NT2/D1 (cell line): ENCODE data around the gene MRPL36.

Experiments
- DNase-seq: peaks from one replicate; pipeline ENCODE4 v3.0.0-alpha.2; 2011; ENCODE audit warnings: low read depth, low spot score
- H3K27me3 ChIP-seq: 2 replicates; pipeline ENCODE4 v1.6.0; 2011; ENCODE audit warnings: mild to moderate bottlenecking; ENCODE audit not compliant: insufficient read length, insufficient read depth
- H3K36me3 ChIP-seq: 2 replicates; pipeline ENCODE4 v1.6.1; 2011; ENCODE audit warnings: mild to moderate bottlenecking, low read length, mixed read lengths; ENCODE audit not compliant: insufficient read depth, insufficient read length
- H3K4me1 ChIP-seq: 2 replicates; pipeline ENCODE4 v1.5.1; 2011; ENCODE audit not compliant: insufficient read depth, insufficient read length
- H3K4me3 ChIP-seq: 2 replicates; pipeline ENCODE4 v1.5.1; 2011; ENCODE audit warnings: low read depth; ENCODE audit not compliant: insufficient read length
- H3K9ac ChIP-seq: 2 replicates; pipeline ENCODE4 v1.6.0; 2011; ENCODE audit warnings: low read depth; ENCODE audit not compliant: insufficient read length
- H3K9me3 ChIP-seq: 2 replicates; pipeline ENCODE4 v1.5.1; 2011; ENCODE audit warnings: mild to moderate bottlenecking, low read length; ENCODE audit not compliant: insufficient read depth
- SUZ12 ChIP-seq: IDR thresholded peaks from 2 replicates; pipeline ENCODE4 v1.6.1; 2011; ENCODE audit not compliant: insufficient read length, insufficient read depth; ENCODE audit errors: extremely low read depth
- YY1 ChIP-seq: IDR thresholded peaks from 2 replicates; pipeline ENCODE4 v1.6.1; 2011; ENCODE audit not compliant: insufficient read length, insufficient read depth
- ZNF274 ChIP-seq: IDR thresholded peaks from 2 replicates; pipeline ENCODE4 v1.6.1; 2011; ENCODE audit warnings: mild to moderate bottlenecking, low read depth, low read length

MRPL36 gene

GRCh38 chr5:1765880-1766235 lies 33.8 kb downstream of the MRPL36 start:
- Histone ChIP-seq H3K9ac (no peak overlapping the region), H3K27me3 (no peaks in the 10 kb centered on the region), H3K4me3 (no peak overlapping the region), H3K36me3 (no peaks in the 10 kb centered on the region), H3K9me3 (no peaks in the 10 kb centered on the region), H3K4me1 (no peaks in the 10 kb centered on the region)
- DNase-seq, result no peak
- TF ChIP-seq YY1 (no peak), ZNF274 (no peak), SUZ12 (no peak)

GRCh38 chr5:1765141-1765879 lies 34.3 kb downstream of the MRPL36 start:
- no peak for TF ChIP-seq ZNF274
- TF ChIP-seq SUZ12, result no peak
- no peak for TF ChIP-seq YY1
- DNase-seq, result no peak
- Histone ChIP-seq H3K9me3 (no peaks in the 10 kb centered on the region), H3K36me3 (no peaks in the 10 kb centered on the region), H3K4me3 (no peak overlapping the region), H3K9ac (no peak overlapping the region), H3K4me1 (no peaks in the 10 kb centered on the region), H3K27me3 (no peaks in the 10 kb centered on the region)

GRCh38 chr5:1764606-1764960 lies 35.1 kb downstream of the MRPL36 start:
- Histone ChIP-seq H3K36me3 (no peaks in the 10 kb centered on the region), H3K27me3 (no peaks in the 10 kb centered on the region), H3K9me3 (no peaks in the 10 kb centered on the region), H3K4me3 (no peak overlapping the region), H3K9ac (no peak overlapping the region), H3K4me1 (no peaks in the 10 kb centered on the region)
- no peak for TF ChIP-seq YY1
- TF ChIP-seq ZNF274, result no peak
- no peak for TF ChIP-seq SUZ12
- DNase-seq, result no peak

GRCh38 chr5:1763960-1764605 lies 35.6 kb downstream of the MRPL36 start:
- H3K9me3 ChIP-seq, result no peaks in the 10 kb centered on the region
- H3K27me3 ChIP-seq, result no peaks in the 10 kb centered on the region
- H3K36me3 ChIP-seq, result no peaks in the 10 kb centered on the region
- DNase-seq, result no peak
- no peaks in the 10 kb centered on the region for H3K4me1 ChIP-seq
- TF ChIP-seq ZNF274 (no peak), YY1 (no peak), SUZ12 (no peak)
- H3K9ac ChIP-seq, result no peak overlapping the region
- H3K4me3 ChIP-seq, result no peak overlapping the region

- TF ChIP-seq YY1 (no peak), SUZ12 (no peak), ZNF274 (no peak)
- peak; percentile 13 for DNase-seq
- no peaks in the 10 kb centered on the region; the same call in 1 of the 2 replicates for H3K9me3 ChIP-seq
- H3K36me3 ChIP-seq, result no peaks in the 10 kb centered on the region
- H3K27me3 ChIP-seq, result no peaks in the 10 kb centered on the region
- no peaks in the 10 kb centered on the region for H3K4me1 ChIP-seq
- no peak overlapping the region for H3K9ac ChIP-seq
- no peak overlapping the region for H3K4me3 ChIP-seq
Observed at GRCh38 chr5:1763548-1763911, 36.1 kb downstream of the MRPL36 start.

GRCh38 chr5:1762883-1763547 lies 36.6 kb downstream of the MRPL36 start:
- no peak overlapping the region for H3K9ac ChIP-seq
- no peaks in the 10 kb centered on the region for H3K4me1 ChIP-seq
- H3K9me3 ChIP-seq, result no peaks in the 10 kb centered on the region; the same call in 1 of the 2 replicates
- no peak for TF ChIP-seq YY1
- no peak for TF ChIP-seq ZNF274
- no peak for TF ChIP-seq SUZ12
- no peak for DNase-seq
- no peaks in the 10 kb centered on the region for H3K36me3 ChIP-seq
- H3K4me3 ChIP-seq, result no peak overlapping the region
- no peaks in the 10 kb centered on the region for H3K27me3 ChIP-seq

GRCh38 chr5:1762121-1762882 lies 37.3 kb downstream of the MRPL36 start:
- Histone ChIP-seq H3K4me1 (no peaks in the 10 kb centered on the region), H3K9ac (no peak overlapping the region), H3K9me3 (no peaks in the 10 kb centered on the region; the same call in 1 of the 2 replicates), H3K36me3 (no peaks in the 10 kb centered on the region), H3K27me3 (no peaks in the 10 kb centered on the region), H3K4me3 (no peak overlapping the region)
- TF ChIP-seq YY1 (no peak), ZNF274 (no peak), SUZ12 (no peak)
- DNase-seq, result no peak
